Liver (tissue), 9 donors: ENCODE data around the gene PJA1. TPM values are rescaled to one million over a fixed set of nuclear protein-coding genes. Genes with fewer than 3 reads are reported as not detected.

Experiments
- DNase-seq: peaks from one replicate; pipeline ENCODE4 v3.0.0-alpha.2; 2017; ENCODE audit warnings: low spot score
- H3K27ac ChIP-seq, 2 donors: one replicate each; pipeline ENCODE4 v1.7.0; 2013; ENCODE audit warnings: inconsistent platforms in 2 of 2, low read length in 2 of 2, control low read depth in 1 of 2, low read depth in 1 of 2, mild to moderate bottlenecking in 1 of 2
- H3K27me3 ChIP-seq, 4 donors: one replicate each; pipeline versions ENCODE4 v1.6.1 to v1.7.0; 2013; ENCODE audit warnings: low read length in 3 of 4, inconsistent platforms in 1 of 4, mild to moderate bottlenecking in 1 of 4, moderate library complexity in 1 of 4; ENCODE audit not compliant: control insufficient read depth in 4 of 4, insufficient read depth in 4 of 4
- H3K36me3 ChIP-seq, 4 donors: one replicate each; pipeline versions ENCODE4 v1.6.1 to v1.7.0; 2013; ENCODE audit warnings: low read length in 3 of 4, mild to moderate bottlenecking in 3 of 4, low read depth in 1 of 4, moderate library complexity in 1 of 4; ENCODE audit not compliant: control insufficient read depth in 4 of 4, insufficient read depth in 3 of 4
- H3K4me1 ChIP-seq, 4 donors: one replicate each; pipeline versions ENCODE4 v1.6.1 to v1.7.0; 2013; ENCODE audit warnings: low read length in 3 of 4, mild to moderate bottlenecking in 3 of 4, moderate library complexity in 1 of 4; ENCODE audit not compliant: control insufficient read depth in 4 of 4, insufficient read depth in 4 of 4
- H3K4me3 ChIP-seq, 3 donors: one replicate each; pipeline versions ENCODE4 v1.6.1 to v1.7.0; 2013; ENCODE audit warnings: low read length in 3 of 3, control low read depth in 1 of 3, low read depth in 1 of 3, mild to moderate bottlenecking in 1 of 3
- H3K9ac ChIP-seq, 2 donors: one replicate each; pipeline ENCODE4 v1.7.0; 2013; ENCODE audit warnings: low read length in 2 of 2, mild to moderate bottlenecking in 2 of 2, moderate library complexity in 2 of 2, control low read depth in 1 of 2, low read depth in 1 of 2
- H3K9me3 ChIP-seq, 4 donors: one replicate each; pipeline versions ENCODE4 v1.6.1 to v1.7.0; 2013; ENCODE audit warnings: low read length in 3 of 4; ENCODE audit not compliant: control insufficient read depth in 4 of 4
- EGR1 ChIP-seq, 2 donors: IDR thresholded peaks; 2 replicates each; pipeline ENCODE4 v1.6.1; 2016 to 2018; ENCODE audit warnings: antibody characterized with exemption in 2 of 2, low read depth in 2 of 2
- FOXA2 ChIP-seq: IDR thresholded peaks from 2 replicates; pipeline ENCODE4 v1.6.1; 2016; ENCODE audit warnings: antibody characterized with exemption
- GABPA ChIP-seq, 2 donors: IDR thresholded peaks in 1 of 2; conservative IDR thresholded peaks in 1 of 2; 2 replicates each; pipeline ENCODE4 v1.6.1; 2016; ENCODE audit warnings: antibody characterized with exemption in 2 of 2, mild to moderate bottlenecking in 1 of 2, moderate library complexity in 1 of 2
- HNF4A ChIP-seq, 2 donors: conservative IDR thresholded peaks; 2 replicates each; pipeline ENCODE4 v1.6.1; 2016; ENCODE audit warnings: antibody characterized with exemption in 2 of 2, mild to moderate bottlenecking in 2 of 2
- MAX ChIP-seq: IDR thresholded peaks from 2 replicates; pipeline ENCODE4 v1.6.1; 2016; ENCODE audit warnings: antibody characterized with exemption
- NR2F2 ChIP-seq: IDR thresholded peaks from 2 replicates; pipeline ENCODE4 v1.6.1; 2016; ENCODE audit warnings: antibody characterized with exemption
- REST ChIP-seq: IDR thresholded peaks from 2 replicates; pipeline ENCODE4 v1.6.1; 2016; ENCODE audit warnings: antibody characterized with exemption, mild to moderate bottlenecking
- RXRA ChIP-seq, 2 donors: IDR thresholded peaks; 2 replicates each; pipeline ENCODE4 v1.6.1; 2017 to 2018; ENCODE audit warnings: antibody characterized with exemption in 2 of 2, mild to moderate bottlenecking in 1 of 2
- SP1 ChIP-seq: IDR thresholded peaks from 2 replicates; pipeline ENCODE4 v1.6.1; 2018; ENCODE audit warnings: antibody characterized with exemption, mild to moderate bottlenecking
- YY1 ChIP-seq: IDR thresholded peaks from 2 replicates; pipeline ENCODE4 v1.6.1; 2016; ENCODE audit warnings: antibody characterized with exemption, mild to moderate bottlenecking
- WGBS: extraction: QIAGEN DNeasy Blood & Tissue Kit; methylation state at CpG from one replicate; pipeline ENCODE4 v1.1.7; 2013; 5-methylcytosine and 5-hydroxymethylcytosine counted together
- polyA plus RNA-seq, 2 donors: library from polyadenylated mRNA; stranded (reverse) in 1 of 2; unstranded in 1 of 2; fragments of 200-250 nt in 1 of 2; fragments of >200 nt in 1 of 2; fragmentation: Nextera tagmentation in 1 of 2; extraction: Ambion mirVana in 1 of 2; gene quantifications; one replicate each; pipeline versions ENCODE4 v1.2.1 to v1.2.3, GENCODE V29; 2013 to 2015
- total RNA-seq, 2 donors: library from RNA; depleted of rRNA; stranded (reverse); fragments of >200 nt; gene quantifications; one replicate each; pipeline ENCODE4 v1.2.3, GENCODE V29; 2014
- donor health status: healthy.
- donor health status: healthy.
- donor health status: healthy.
- donor health status: healthy.
- donor health status: healthy.

PJA1 gene
- total and polyA plus RNA-seq, 4 donors, result 4.6 to 6.0 (median 5.0) TPM

- peaks cover 0 to 4% (median 0%) of the 10 kb centered on the region in 4 donors for H3K4me1 ChIP-seq
- H3K9me3 ChIP-seq, result no peaks in the 10 kb centered on the region
- no peak for DNase-seq
- TF ChIP-seq FOXA2, result no peak
- no peak for TF ChIP-seq MAX
- no peak for TF ChIP-seq GABPA (IDR thresholded peaks at IDR 0.05 in 1 of 2, conservative IDR thresholded peaks at IDR 0.05 in 1 of 2)
- TF ChIP-seq NR2F2, result no peak
- no peak for TF ChIP-seq EGR1 (IDR thresholded peaks at IDR 0.05; ENCODE audit: low read depth in 2 of 2)
- no peak for TF ChIP-seq SP1
- TF ChIP-seq REST, result no peak
- no peak for TF ChIP-seq HNF4A (conservative IDR thresholded peaks at IDR 0.05)
- no peak overlapping the region for H3K9ac ChIP-seq
- WGBS, result 87% methylated on average over 8 of the region's 8 CpGs
- H3K4me3 ChIP-seq, result no peak overlapping the region
- no peaks in the 10 kb centered on the region for H3K36me3 ChIP-seq
- no peak overlapping the region for H3K27ac ChIP-seq
- peaks cover 0 to 3% (median 0%) of the 10 kb centered on the region in 4 donors for H3K27me3 ChIP-seq
These were observed 12.1 kb downstream of the PJA1 start for GRCh38 chrX:69153060-69153730.

DNA sequence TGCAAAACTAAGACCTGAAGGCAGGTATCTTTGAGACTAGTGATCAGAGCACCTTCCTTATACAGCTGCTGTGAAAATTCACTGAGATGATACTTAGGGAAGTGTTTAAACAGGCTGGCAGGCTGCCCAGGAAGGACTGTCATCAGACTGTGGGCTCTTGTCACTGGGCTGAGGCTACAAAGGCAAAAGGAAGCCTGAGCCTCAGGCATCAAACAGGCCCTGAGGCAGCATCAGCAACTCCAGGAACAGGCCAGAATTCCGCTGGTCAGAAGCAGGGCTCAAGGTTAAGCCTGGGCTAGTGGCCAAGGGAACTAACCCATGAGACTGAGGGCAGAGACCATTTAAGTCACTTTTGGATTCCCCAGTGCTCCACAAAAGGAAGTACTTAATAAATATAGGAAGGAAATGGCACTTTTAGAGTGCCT is 12.8 kb downstream of the PJA1 start:
- Histone ChIP-seq H3K4me1 (peaks cover 0 to 4% (median 0%) of the 10 kb centered on the region in 4 donors), H3K27ac (no peak overlapping the region), H3K36me3 (no peaks in the 10 kb centered on the region), H3K9me3 (no peaks in the 10 kb centered on the region), H3K27me3 (peaks cover 0 to 3% (median 0%) of the 10 kb centered on the region in 4 donors), H3K9ac (no peak overlapping the region), H3K4me3 (no peak overlapping the region)
- 9% methylated on average over 1 of the region's 1 CpG for WGBS
- no peak for DNase-seq
- TF ChIP-seq HNF4A (conservative IDR thresholded peaks at IDR 0.05) (peak; percentile 66 to 85), YY1 (no peak), RXRA (IDR thresholded peaks at IDR 0.05) (peak in 1 of 2 donors; percentile 11), REST (no peak)
